SU-DHL-6 (cell line): ENCODE data around the gene TPPP3.

Experiments
- CTCF ChIP-seq: fragments of 200-600 bp; sonication (generic); IDR thresholded peaks from one replicate; pipeline ENCODE4 v1.5.1; 2017; ENCODE audit warnings: antibody characterized with exemption, mild to moderate bottlenecking, low read length, moderate library complexity; ENCODE audit not compliant: insufficient read depth, poor library complexity, severe bottlenecking
- EZH2phosphoT487 ChIP-seq: fragments of 200-600 bp; sonication (generic), shearing (Covaris generic); conservative IDR thresholded peaks from 2 replicates; pipeline ENCODE4 v1.6.1; 2018; ENCODE audit warnings: mild to moderate bottlenecking, antibody characterized with exemption, low read length, moderate library complexity, mixed read lengths

- TF ChIP-seq CTCF (no peak), EZH2phosphoT487 (no peak)
Measured at GRCh38 chr16:67392301-67393059, 818 bp downstream of the TPPP3 start.
